H9 (cell line): ENCODE data around the gene TMPRSS11B. TPM values are rescaled to one million over a fixed set of nuclear protein-coding genes. Genes with fewer than 3 reads are reported as not detected.

Source experiments
- DNase-seq: peaks from one replicate; pipeline ENCODE4 v3.0.0-alpha.2; 2017
- H2AFZ ChIP-seq: one replicate; pipeline ENCODE4 v1.6.1; 2013; ENCODE audit warnings: mild to moderate bottlenecking, low read length, control low read depth, moderate library complexity
- H2AK5ac ChIP-seq: 2 replicates; pipeline ENCODE4 v1.6.1; 2013; ENCODE audit warnings: low read length, control low read depth, mixed read lengths; ENCODE audit not compliant: insufficient read length
- H2BK120ac ChIP-seq: one replicate; pipeline ENCODE4 v1.6.1; 2013; ENCODE audit warnings: low read depth, mild to moderate bottlenecking, low read length, control low read depth, inconsistent platforms; ENCODE audit not compliant: poor library complexity, severe bottlenecking
- H2BK12ac ChIP-seq: 2 replicates; pipeline ENCODE4 v1.6.1; 2013; ENCODE audit warnings: low read length, control low read depth, mixed read lengths, low read depth; ENCODE audit not compliant: insufficient read length
- H2BK15ac ChIP-seq: 2 replicates; pipeline ENCODE4 v1.6.1; 2013; ENCODE audit warnings: low read depth, low read length, control low read depth
- H2BK20ac ChIP-seq: one replicate; pipeline ENCODE4 v1.6.1; 2013; ENCODE audit warnings: low read depth, mild to moderate bottlenecking, low read length, control low read depth, inconsistent platforms; ENCODE audit not compliant: poor library complexity, severe bottlenecking
- H2BK5ac ChIP-seq: 2 replicates; pipeline ENCODE4 v1.6.1; 2013; ENCODE audit warnings: low read length, control low read depth, mixed read lengths; ENCODE audit not compliant: insufficient read length
- H3K14ac ChIP-seq: 2 replicates; pipeline ENCODE4 v1.6.1; 2013; ENCODE audit warnings: low read length, control low read depth; ENCODE audit not compliant: insufficient read depth
- H3K18ac ChIP-seq: 2 replicates; pipeline ENCODE4 v1.6.1; 2013; ENCODE audit warnings: low read depth, mild to moderate bottlenecking, mixed read lengths, low read length, control low read depth; ENCODE audit not compliant: insufficient read length
- H3K23ac ChIP-seq: 2 replicates; pipeline ENCODE4 v1.6.1; 2013; ENCODE audit warnings: low read length, control low read depth, mixed read lengths, low read depth; ENCODE audit not compliant: insufficient read length
- H3K23me2 ChIP-seq: 2 replicates; pipeline ENCODE4 v1.6.1; 2013; ENCODE audit warnings: low read depth, mild to moderate bottlenecking, mixed read lengths, low read length, control low read depth; ENCODE audit not compliant: insufficient read length, poor library complexity, severe bottlenecking
- H3K27ac ChIP-seq: 2 replicates; pipeline ENCODE4 v1.5.1; 2013; ENCODE audit warnings: low read length, control low read depth, mixed read lengths, low read depth; ENCODE audit not compliant: insufficient read length
- H3K27me3 ChIP-seq: 2 replicates; pipeline ENCODE4 v1.6.1; 2013; ENCODE audit warnings: low read length, control low read depth, inconsistent platforms; ENCODE audit not compliant: insufficient read depth
- H3K4ac ChIP-seq: 2 replicates; pipeline ENCODE4 v1.6.1; 2013; ENCODE audit warnings: low read depth, mild to moderate bottlenecking, control low read depth, inconsistent platforms, low read length, moderate library complexity
- H3K4me1 ChIP-seq: 2 replicates; pipeline ENCODE4 v1.6.1; 2013; ENCODE audit warnings: low read length, control low read depth, inconsistent platforms; ENCODE audit not compliant: insufficient read depth
- H3K4me2 ChIP-seq: 2 replicates; pipeline ENCODE4 v1.6.1; 2013; ENCODE audit warnings: low read length, control low read depth, mixed read lengths; ENCODE audit not compliant: insufficient read length, insufficient read depth
- H3K56ac ChIP-seq: 2 replicates; pipeline ENCODE4 v1.6.1; 2013; ENCODE audit warnings: low read depth, mild to moderate bottlenecking, mixed read lengths, low read length, control low read depth; ENCODE audit not compliant: insufficient read length
- H3K79me1 ChIP-seq: 2 replicates; pipeline ENCODE4 v1.6.1; 2013; ENCODE audit warnings: low read depth, mild to moderate bottlenecking, moderate library complexity, low read length, control low read depth, inconsistent platforms; ENCODE audit not compliant: insufficient read depth, poor library complexity, severe bottlenecking
- H3K79me2 ChIP-seq: 2 replicates; pipeline ENCODE4 v1.6.1; 2013; ENCODE audit warnings: low read length, control low read depth, inconsistent platforms; ENCODE audit not compliant: insufficient read depth
- H3K9ac ChIP-seq: 2 replicates; pipeline ENCODE4 v1.6.1; 2013; ENCODE audit warnings: low read length, control low read depth, mixed read lengths; ENCODE audit not compliant: insufficient read length; ENCODE audit errors: extremely low read depth
- H3K9me3 ChIP-seq: one replicate; pipeline ENCODE4 v1.6.1; 2013; ENCODE audit warnings: low read depth, low read length, inconsistent platforms; ENCODE audit not compliant: control insufficient read depth
- H3T11ph ChIP-seq: one replicate; pipeline ENCODE4 v1.6.1; 2013; ENCODE audit warnings: mild to moderate bottlenecking, low read length, control low read depth, inconsistent platforms
- H4K20me1 ChIP-seq: one replicate; pipeline ENCODE4 v1.6.1; 2013; ENCODE audit not compliant: control insufficient read depth, insufficient read length, insufficient read depth
- H4K5ac ChIP-seq: 2 replicates; pipeline ENCODE4 v1.6.1; 2013; ENCODE audit warnings: low read depth, mild to moderate bottlenecking, mixed read lengths, low read length, control low read depth; ENCODE audit not compliant: insufficient read length
- H4K8ac ChIP-seq: replicated peaks from 2 replicates; pipeline ENCODE4 v1.6.1; 2013; ENCODE audit warnings: low read length, control low read depth, mixed read lengths, low read depth; ENCODE audit not compliant: insufficient read length
- H4K91ac ChIP-seq: 2 replicates; pipeline ENCODE4 v1.6.1; 2013; ENCODE audit warnings: low read depth, mild to moderate bottlenecking, moderate library complexity, mixed read lengths, low read length, control low read depth; ENCODE audit not compliant: insufficient read length
- H3K27ac Mint-ChIP-seq, 3 experiments: 2 replicates in 2 of 3; 3 replicates in 1 of 3; pipeline ENCODE4 v1.8.0; 2020 to 2021; ENCODE audit warnings: mixed read lengths in 3 of 3, mild to moderate bottlenecking in 1 of 3, moderate library complexity in 1 of 3
- H3K27me3 Mint-ChIP-seq: 2 replicates; pipeline ENCODE4 v1.8.0; 2021; ENCODE audit warnings: low read depth, mild to moderate bottlenecking, moderate library complexity, mixed read lengths
- H3K36me3 Mint-ChIP-seq, 3 experiments: 2 replicates in 2 of 3; 3 replicates in 1 of 3; pipeline ENCODE4 v1.8.0; 2020 to 2021; ENCODE audit warnings: low read depth in 3 of 3, mixed read lengths in 3 of 3; ENCODE audit not compliant: insufficient read depth in 1 of 3
- H3K4me1 Mint-ChIP-seq, 2 experiments: 2 replicates each; pipeline ENCODE4 v1.8.0; 2020; ENCODE audit warnings: mixed read lengths in 2 of 2
- H3K4me3 Mint-ChIP-seq, 2 experiments: 2 replicates in 1 of 2; 3 replicates in 1 of 2; pipeline ENCODE4 v1.8.0; 2020 to 2021; ENCODE audit warnings: mild to moderate bottlenecking in 2 of 2, mixed read lengths in 2 of 2, moderate library complexity in 1 of 2
- H3K9me3 Mint-ChIP-seq, 2 experiments: 2 replicates in 1 of 2; 3 replicates in 1 of 2; pipeline ENCODE4 v1.8.0; 2020; ENCODE audit warnings: mild to moderate bottlenecking in 2 of 2, mixed read lengths in 2 of 2, moderate library complexity in 1 of 2
- CTCF ChIP-seq: fragments of 200-600 bp; sonication (generic); conservative IDR thresholded peaks from 3 replicates; pipeline ENCODE4 v1.8.0; 2021; ENCODE audit warnings: antibody characterized with exemption, mild to moderate bottlenecking
- WGBS: extraction: QIAGEN DNeasy Blood & Tissue Kit; methylation state at CpG from one replicate; pipeline ENCODE4 v1.1.7; 2013; ENCODE audit warnings: missing lambda C conversion rate, low lambda C conversion rate, mixed read lengths; ENCODE audit not compliant: insufficient read length; ENCODE audit errors: extremely low coverage; 5-methylcytosine and 5-hydroxymethylcytosine counted together
- total RNA-seq: library from RNA; stranded (reverse); gene quantifications from 2 replicates; pipeline ENCODE4 v1.2.1, GENCODE V29; 2021

TMPRSS11B gene
- total RNA-seq, 1 experiment from 2014 or later: not detected

GRCh38 chr4:68187145-68187544 is 58.3 kb downstream of the TMPRSS11B start:
- no peak overlapping the region for H2BK20ac ChIP-seq
- no peaks in the 10 kb centered on the region for H3K9me3 Mint-ChIP-seq
- no peak overlapping the region for H3K14ac ChIP-seq
- H3T11ph ChIP-seq: no peak overlapping the region
- no peak overlapping the region for H3K4me3 Mint-ChIP-seq
- no peak overlapping the region for H2BK12ac ChIP-seq
- no peaks in the 10 kb centered on the region for H3K23me2 ChIP-seq
- H4K20me1 ChIP-seq: no peaks in the 10 kb centered on the region
- H3K56ac ChIP-seq: no peak overlapping the region
- no peak overlapping the region for H3K18ac ChIP-seq
- H3K36me3 Mint-ChIP-seq: no peaks in the 10 kb centered on the region
- H3K79me1 ChIP-seq: no peaks in the 10 kb centered on the region
- no peak overlapping the region for H4K5ac ChIP-seq
- H3K4me1 Mint-ChIP-seq: no peaks in the 10 kb centered on the region
- no peak overlapping the region for H2AK5ac ChIP-seq
- WGBS: no CpG with 5 or more reads among the region's 2 CpGs
- H2BK15ac ChIP-seq: no peak overlapping the region
- H3K9ac ChIP-seq: no peak overlapping the region
- no peaks in the 10 kb centered on the region for H3K79me2 ChIP-seq
- no peak overlapping the region for H3K27ac ChIP-seq
- no peak for DNase-seq
- no peak for TF ChIP-seq CTCF
- H3K27me3 Mint-ChIP-seq: no peaks in the 10 kb centered on the region
- no peaks in the 10 kb centered on the region for H3K4me1 ChIP-seq
- H4K8ac ChIP-seq: no peak overlapping the region
- no peak overlapping the region for H3K23ac ChIP-seq
- H3K4ac ChIP-seq: no peak overlapping the region
- H2BK5ac ChIP-seq: no peak overlapping the region
- no peak overlapping the region for H3K27ac Mint-ChIP-seq
- no peaks in the 10 kb centered on the region for H3K9me3 ChIP-seq
- no peaks in the 10 kb centered on the region for H3K27me3 ChIP-seq
- H3K4me2 ChIP-seq: no peak overlapping the region
- H2BK120ac ChIP-seq: no peak overlapping the region
- no peak overlapping the region for H4K91ac ChIP-seq
- no peak overlapping the region for H2AFZ ChIP-seq
